ENCODE results near the gene AFAP1.

- no peak for TF ChIP-seq CTCF (IDR thresholded peaks at IDR 0.05)
- TF ChIP-seq POLR2A (IDR thresholded peaks at IDR 0.05): peak in 1 of 4 donors; percentile 18
Measured at GRCh38 chr4:7828011-7828720, 111.5 kb downstream of the AFAP1 start.

Data from esophagus squamous epithelium (tissue), 4 donors.